Small intestine (tissue), 7 donors: ENCODE measurements around the gene KCNC3. TPM values are rescaled to one million over a fixed set of nuclear protein-coding genes. Genes with fewer than 3 reads are reported as not detected.

Experiments used
- DNase-seq, 2 donors: peaks; one replicate each; pipeline versions ENCODE4 v3.0.0 to v3.0.0-alpha.2; 2013
- FAIRE-seq: peaks from 2 replicates; lab custom pipeline; 2012; peaks lifted over from hg19 to GRCh38; lab: Jason Lieb, UNC
- H3K27ac ChIP-seq, 3 donors: one replicate each; pipeline ENCODE4 v1.5.1; 2013; ENCODE audit warnings: low read length in 2 of 3, mild to moderate bottlenecking in 2 of 3, control low read depth in 1 of 3, inconsistent platforms in 1 of 3, low read depth in 1 of 3, moderate library complexity in 1 of 3
- H3K27me3 ChIP-seq, 3 donors: one replicate each; pipeline ENCODE4 v1.6.1; 2013; ENCODE audit warnings: low read length in 3 of 3, inconsistent platforms in 1 of 3; ENCODE audit not compliant: control insufficient read depth in 3 of 3, insufficient read depth in 3 of 3
- H3K36me3 ChIP-seq, 3 donors: one replicate each; pipeline ENCODE4 v1.6.1; 2013; ENCODE audit warnings: low read length in 3 of 3, inconsistent platforms in 1 of 3, low read depth in 1 of 3, mild to moderate bottlenecking in 1 of 3, moderate library complexity in 1 of 3; ENCODE audit not compliant: control insufficient read depth in 3 of 3, insufficient read depth in 2 of 3
- H3K4me1 ChIP-seq, 3 donors: one replicate each; pipeline ENCODE4 v1.6.1; 2013; ENCODE audit warnings: low read length in 2 of 3, inconsistent platforms in 1 of 3, low read depth in 1 of 3, mild to moderate bottlenecking in 1 of 3, moderate library complexity in 1 of 3; ENCODE audit not compliant: control insufficient read depth in 3 of 3, insufficient read depth in 2 of 3
- H3K4me3 ChIP-seq, 3 donors: one replicate each; pipeline ENCODE4 v1.5.1; 2013; ENCODE audit warnings: low read length in 3 of 3, control low read depth in 1 of 3, inconsistent platforms in 1 of 3, low read depth in 1 of 3, mild to moderate bottlenecking in 1 of 3, moderate library complexity in 1 of 3
- H3K9me3 ChIP-seq, 2 donors: one replicate each; pipeline ENCODE4 v1.6.1; 2013; ENCODE audit warnings: low read depth in 1 of 2, low read length in 1 of 2; ENCODE audit not compliant: control insufficient read depth in 2 of 2, insufficient read depth in 1 of 2
- WGBS, 3 donors: extraction: QIAGEN DNeasy Blood & Tissue Kit; methylation state at CpG; one replicate each; pipeline ENCODE4 v1.1.7; 2013; 5-methylcytosine and 5-hydroxymethylcytosine counted together
- polyA plus RNA-seq, 4 donors: library from polyadenylated mRNA; stranded (reverse) in 3 of 4; unstranded in 1 of 4; fragments of 200-250 nt in 3 of 4; fragments of 120-200 nt in 1 of 4; gene quantifications; one replicate each; pipeline versions ENCODE4 v1.2.1 to v1.2.3, GENCODE V29; 2013
- donor health status: healthy with polysubstance abuse.
- donor health status: control.
- donor health status: control.
- donor health status: Bipolar disorder and iron deficiency.
- donor health status: healthy.

The KCNC3 gene
- polyA plus RNA-seq, 4 donors: 0.22 to 1.6 (median 0.43) TPM

DNA sequence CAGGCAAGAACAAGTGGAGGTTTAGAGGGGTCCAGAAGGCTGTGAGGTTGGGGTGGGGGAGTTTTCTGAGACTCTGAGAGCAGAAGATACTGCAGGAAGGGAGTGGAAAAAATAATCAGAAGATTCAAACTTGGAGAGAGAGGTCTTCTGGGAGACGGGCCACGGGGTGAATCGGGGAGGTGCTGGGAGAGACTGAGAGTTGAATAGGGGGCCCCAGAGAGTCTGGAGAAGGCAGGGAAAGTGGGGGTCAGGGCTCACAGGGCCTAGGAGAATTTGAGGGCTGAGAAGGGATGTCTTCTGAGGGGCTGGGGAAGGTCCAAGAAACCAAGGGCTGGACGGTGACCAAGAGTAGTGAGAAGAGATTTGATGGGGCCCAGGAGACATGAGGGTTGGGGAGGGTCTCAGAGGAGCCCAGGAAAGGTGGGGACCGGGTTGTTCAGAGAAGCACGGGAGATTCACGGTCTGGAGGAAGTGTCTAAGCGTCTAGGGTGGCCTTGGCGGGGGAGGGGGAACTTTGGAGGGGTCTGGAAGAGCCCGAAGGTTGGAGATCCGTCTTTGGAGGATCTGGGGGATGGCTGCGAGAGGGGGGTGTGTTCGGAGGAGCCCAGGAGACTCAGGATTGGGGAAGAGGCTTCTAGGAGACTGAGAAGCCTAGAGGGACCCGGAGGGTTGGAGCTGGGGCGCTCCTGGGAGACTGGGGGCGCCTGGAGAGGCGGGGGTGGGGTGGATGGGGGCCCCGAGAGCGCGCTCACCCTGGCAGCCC is 1.5 kb downstream of the KCNC3 start:
- FAIRE-seq (no peak), DNase-seq (no peak)
- no peaks in the 10 kb centered on the region for H3K36me3 ChIP-seq
- 12 to 18% (median 16%) methylated on average over 12 to 20 of the region's 20 CpGs for WGBS, 3 donors
- H3K4me1 ChIP-seq: peaks cover 3 to 40% (median 3%) of the 10 kb centered on the region in 3 donors
- peak overlapping the region in 1 of 3 donors; percentile 50 for H3K4me3 ChIP-seq
- H3K27ac ChIP-seq: no peak overlapping the region
- H3K27me3 ChIP-seq: peaks cover 0 to 63% (median 23%) of the 10 kb centered on the region in 3 donors
- H3K9me3 ChIP-seq: peaks cover 0 to 5% of the 10 kb centered on the region in 2 donors

DNA sequence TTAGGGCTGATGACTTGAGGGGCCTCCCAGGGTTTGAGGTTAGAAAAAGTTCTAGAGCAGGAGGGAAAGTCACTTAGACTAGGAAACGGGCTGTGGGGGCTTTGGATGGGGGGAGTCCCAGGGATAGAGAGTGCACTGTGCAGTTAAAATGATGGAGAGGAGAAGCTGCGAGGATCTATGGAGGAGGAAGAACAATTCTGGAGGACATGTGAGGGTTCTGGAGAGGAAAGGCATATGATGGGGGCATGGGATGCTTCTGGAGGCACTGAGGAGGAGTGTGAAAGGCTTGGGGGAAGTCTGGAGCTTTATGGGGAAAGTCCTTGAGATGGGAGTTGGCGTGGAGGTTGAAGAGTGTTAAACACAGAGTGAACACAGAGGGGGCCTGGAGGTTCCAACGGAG is 2.2 kb downstream of the KCNC3 start:
- no peak for DNase-seq
- H3K4me3 ChIP-seq: no peak overlapping the region
- 34 to 45% (median 40%) methylated on average over 3 to 4 of the region's 4 CpGs for WGBS, 3 donors
- peaks cover 0 to 57% (median 17%) of the 10 kb centered on the region in 3 donors for H3K27me3 ChIP-seq
- no peak overlapping the region for H3K27ac ChIP-seq
- peaks cover 0 to 5% of the 10 kb centered on the region in 2 donors for H3K9me3 ChIP-seq
- FAIRE-seq: no peak
- no peaks in the 10 kb centered on the region for H3K36me3 ChIP-seq
- peaks cover 3 to 34% (median 3%) of the 10 kb centered on the region in 3 donors for H3K4me1 ChIP-seq

DNA sequence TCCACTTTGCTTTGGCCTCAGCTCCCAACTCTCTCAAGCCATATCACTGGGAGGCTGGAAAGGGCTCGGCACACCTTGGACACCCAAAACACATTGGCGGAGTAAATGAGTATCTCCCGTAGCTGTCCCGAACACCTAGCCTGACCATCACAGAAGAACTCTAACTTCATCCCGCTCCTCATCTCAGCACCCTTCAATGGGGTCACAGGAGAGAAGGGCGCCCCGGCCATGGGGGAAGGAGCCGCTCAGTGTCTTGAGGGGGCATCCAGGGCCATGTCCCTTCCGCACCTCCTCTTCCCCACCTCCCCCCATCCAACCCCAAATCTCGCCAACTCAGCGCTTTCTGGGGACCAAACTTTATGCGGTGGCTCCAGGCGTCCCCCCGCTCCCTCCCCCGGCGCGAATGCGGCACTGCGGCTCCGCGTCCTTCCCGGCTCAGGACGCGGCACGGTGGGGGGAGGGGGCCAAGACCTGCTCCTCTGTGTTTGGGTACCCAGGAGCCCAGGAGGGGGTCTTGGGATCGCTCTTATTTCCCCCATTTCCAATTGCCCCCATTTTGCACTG is 3.0 kb downstream of the KCNC3 start:
- H3K36me3 ChIP-seq: no peaks in the 10 kb centered on the region
- H3K9me3 ChIP-seq: peaks cover 0 to 3% of the 10 kb centered on the region in 2 donors
- DNase-seq (no peak), FAIRE-seq (no peak)
- 4 to 12% (median 6%) methylated on average over 23 to 26 of the region's 26 CpGs for WGBS, 3 donors
- H3K27ac ChIP-seq: no peak overlapping the region
- peaks cover 3 to 28% (median 3%) of the 10 kb centered on the region in 3 donors for H3K4me1 ChIP-seq
- no peak overlapping the region for H3K4me3 ChIP-seq
- H3K27me3 ChIP-seq: peaks cover 0 to 49% (median 13%) of the 10 kb centered on the region in 3 donors

DNA sequence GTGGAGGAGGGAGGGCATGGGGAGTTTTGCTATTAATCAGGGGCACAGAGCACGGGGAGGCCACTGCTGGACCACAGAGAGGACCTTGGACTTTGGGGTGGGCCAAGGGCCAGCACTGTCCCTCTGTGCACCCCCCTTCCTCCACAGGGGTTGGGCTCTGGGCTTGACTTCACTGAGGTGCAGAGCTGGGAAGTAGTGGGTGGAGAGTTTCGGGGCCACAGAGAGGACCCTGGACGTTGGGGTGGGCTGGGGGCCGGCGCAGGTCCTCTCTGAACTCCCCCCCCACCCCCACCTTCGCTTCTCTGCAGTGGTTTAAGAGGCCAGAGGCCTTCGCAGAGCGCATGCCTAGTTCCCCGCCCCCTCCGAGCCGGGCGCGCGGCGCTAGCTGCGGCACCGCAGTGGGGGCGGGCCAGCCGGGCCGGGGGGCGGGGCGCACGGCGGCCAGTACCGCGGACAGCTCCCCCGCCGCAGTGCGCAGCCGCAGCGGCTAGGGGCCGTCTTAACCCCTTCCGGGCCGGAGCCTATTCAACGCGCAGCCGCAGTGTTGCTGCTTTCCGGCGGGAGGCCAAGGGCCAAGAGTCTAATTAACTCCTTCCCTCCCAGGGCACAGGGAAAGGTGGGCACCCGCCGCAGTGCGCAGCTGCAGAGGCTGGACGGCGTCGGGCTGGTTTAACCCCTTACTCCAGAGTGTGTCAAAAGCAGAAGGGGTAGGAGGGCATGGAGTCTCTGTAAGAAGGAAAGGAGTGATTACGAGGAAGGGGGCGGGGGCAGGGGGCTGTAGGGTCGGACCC is 3.7 kb downstream of the KCNC3 start:
- H3K4me3 ChIP-seq: peak overlapping the region in 1 of 3 donors; percentile 10
- whole genome bisulfite sequencing, 3 donors: 1 to 2% (median 2%) methylated on average over 36 to 48 of the region's 48 CpGs

DNA sequence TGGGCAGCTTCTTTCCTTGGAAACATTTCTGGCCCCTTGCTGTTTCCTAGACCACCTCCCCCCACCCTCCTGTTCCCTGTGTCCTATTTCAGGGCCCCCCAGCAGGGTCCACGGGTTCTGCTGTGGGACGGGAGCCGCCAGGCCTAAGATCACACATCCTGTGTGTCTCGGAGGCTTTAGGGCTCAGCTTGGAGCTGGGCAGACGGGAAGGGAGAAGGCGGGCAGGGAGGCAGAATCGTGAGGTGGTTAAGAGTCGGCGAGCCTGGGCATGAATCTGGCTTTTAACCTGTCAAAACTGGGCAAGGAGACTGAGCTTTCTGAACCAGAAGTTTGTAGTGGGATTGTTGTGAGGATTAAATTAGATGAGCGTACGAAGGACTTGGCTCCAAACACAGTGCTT is 4.8 kb downstream of the KCNC3 start:
- no peaks in the 10 kb centered on the region for H3K36me3 ChIP-seq
- H3K4me3 ChIP-seq: no peak overlapping the region
- no peak for DNase-seq
- peaks cover 0 to 30% (median 11%) of the 10 kb centered on the region in 3 donors for H3K27me3 ChIP-seq
- peaks cover 0 to 13% (median 3%) of the 10 kb centered on the region in 3 donors for H3K4me1 ChIP-seq
- no peak overlapping the region for H3K27ac ChIP-seq
- WGBS, 3 donors: 75 to 90% (median 85%) methylated on average over 11 of the region's 11 CpGs
- no peaks in the 10 kb centered on the region for H3K9me3 ChIP-seq
- FAIRE-seq: no peak

More for the DNA sequence above, 3.7 kb downstream of the KCNC3 start:
- H3K27me3 ChIP-seq: peaks cover 0 to 42% (median 12%) of the 10 kb centered on the region in 3 donors
- peaks cover 0 to 3% of the 10 kb centered on the region in 2 donors for H3K9me3 ChIP-seq
- FAIRE-seq (no peak), DNase-seq (peak; percentile 65 to 87)
- no peaks in the 10 kb centered on the region for H3K36me3 ChIP-seq
- peaks cover 3 to 22% (median 3%) of the 10 kb centered on the region in 3 donors for H3K4me1 ChIP-seq
- no peak overlapping the region for H3K27ac ChIP-seq

DNA sequence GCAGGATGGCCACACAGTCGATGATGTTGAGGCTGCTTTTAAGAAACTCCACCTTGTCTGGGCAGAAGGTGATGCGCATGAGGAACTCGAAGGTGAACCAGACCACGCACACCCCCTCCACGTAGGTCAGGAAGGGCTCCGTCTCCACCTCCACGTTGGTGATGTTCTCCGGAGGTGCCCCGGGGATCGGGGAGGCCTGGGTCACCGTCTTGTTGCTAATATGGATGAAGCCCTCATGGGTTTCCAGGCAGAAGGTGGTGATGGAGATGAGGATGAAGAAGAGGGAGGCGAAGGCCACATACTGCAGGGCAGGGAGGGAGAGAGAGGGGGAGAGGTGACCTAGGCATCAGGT is 5.4 kb downstream of the KCNC3 start:
- peaks cover 0 to 11% (median 3%) of the 10 kb centered on the region in 3 donors for H3K4me1 ChIP-seq
- H3K36me3 ChIP-seq: no peaks in the 10 kb centered on the region
- WGBS, 3 donors: 90 to 94% (median 91%) methylated on average over 12 of the region's 12 CpGs
- peaks cover 0 to 28% (median 11%) of the 10 kb centered on the region in 3 donors for H3K27me3 ChIP-seq
- no peaks in the 10 kb centered on the region for H3K9me3 ChIP-seq
- no peak overlapping the region for H3K4me3 ChIP-seq
- DNase-seq (no peak), FAIRE-seq (no peak)
- no peak overlapping the region for H3K27ac ChIP-seq

DNA sequence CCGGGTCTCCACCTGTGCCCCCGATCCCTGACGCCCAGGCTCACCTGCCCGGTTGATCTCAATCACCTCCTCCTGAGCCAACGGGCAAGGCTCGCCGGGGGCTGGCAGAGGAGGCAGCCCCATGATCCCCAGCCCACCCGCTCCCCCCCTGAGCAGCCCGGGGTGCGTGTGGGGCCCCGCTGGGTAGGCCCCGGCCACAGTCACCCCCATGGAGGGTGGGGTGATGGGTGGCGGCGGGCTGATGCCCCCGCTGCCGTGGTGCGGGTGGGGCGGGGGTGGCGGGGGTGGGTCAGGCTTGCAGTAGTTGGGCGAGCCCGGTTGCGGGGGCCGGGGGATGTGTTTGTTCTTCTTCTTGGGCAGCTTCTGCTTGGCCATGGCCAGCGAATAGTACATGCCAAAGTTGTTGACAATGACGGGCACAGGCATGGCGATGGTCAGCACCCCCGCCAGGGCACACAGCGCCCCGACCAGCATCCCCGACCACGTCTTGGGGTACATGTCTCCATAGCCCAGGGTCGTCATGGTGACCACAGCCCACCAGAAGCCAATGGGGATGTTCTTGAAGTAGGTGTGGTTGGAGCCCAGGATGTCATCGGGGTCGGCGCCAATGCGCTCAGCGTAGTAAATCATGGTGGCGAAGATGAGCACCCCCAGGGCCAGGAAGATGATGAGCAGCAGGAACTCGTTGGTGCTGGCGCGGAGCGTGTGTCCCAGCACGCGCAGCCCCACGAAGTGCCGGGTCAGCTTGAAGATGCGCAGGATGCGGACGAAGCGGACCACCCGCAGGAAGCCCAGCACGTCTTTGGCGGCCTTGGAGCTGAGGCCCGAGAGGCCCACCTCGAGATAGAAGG is 6.0 kb downstream of the KCNC3 start:
- no peak for FAIRE-seq
- no peak overlapping the region for H3K4me3 ChIP-seq
- WGBS, 3 donors: 93 to 94% (median 93%) methylated on average over 47 to 55 of the region's 55 CpGs
- no peak for DNase-seq
- peaks cover 0 to 11% (median 3%) of the 10 kb centered on the region in 3 donors for H3K4me1 ChIP-seq
- H3K9me3 ChIP-seq: no peaks in the 10 kb centered on the region
- H3K36me3 ChIP-seq: no peaks in the 10 kb centered on the region
- H3K27ac ChIP-seq: no peak overlapping the region
- H3K27me3 ChIP-seq: peaks cover 0 to 25% (median 14%) of the 10 kb centered on the region in 3 donors
